Measurements from ENCODE around the gene LRRTM4.
"Not testable (repeated sequence)": the region's sequence is repeated elsewhere in the genome, so short reads cannot be mapped to it uniquely, and the experiment has no call there.

LRRTM4 gene

DNA sequence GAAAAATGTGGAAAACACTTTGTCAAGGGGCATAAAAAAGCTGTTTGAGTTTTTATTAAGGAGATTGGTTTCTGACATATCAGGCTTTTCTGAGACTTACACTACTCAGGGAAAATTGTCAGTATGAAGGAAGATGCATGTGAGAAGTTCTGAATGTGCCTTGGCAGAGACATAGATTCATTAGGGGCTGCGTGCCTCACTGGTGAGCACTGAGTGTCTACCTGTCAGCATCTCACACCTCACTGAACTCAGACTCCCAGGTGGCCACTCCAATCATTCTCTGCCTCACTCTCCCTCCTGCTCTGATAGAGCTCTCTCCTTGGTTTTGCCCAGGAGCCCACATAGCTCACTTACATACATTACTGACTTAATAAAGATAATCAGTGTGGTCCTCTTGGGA is 372.6 kb downstream of the LRRTM4 start:
- in situ Hi-C loops (cut with MboI; ENCODE audit: low pct_unique_long_range_greater_than_20kb, low sequenced_read_pairs, unreplicated experiment), result no loop called here
- TF ChIP-seq, protein P1, sequence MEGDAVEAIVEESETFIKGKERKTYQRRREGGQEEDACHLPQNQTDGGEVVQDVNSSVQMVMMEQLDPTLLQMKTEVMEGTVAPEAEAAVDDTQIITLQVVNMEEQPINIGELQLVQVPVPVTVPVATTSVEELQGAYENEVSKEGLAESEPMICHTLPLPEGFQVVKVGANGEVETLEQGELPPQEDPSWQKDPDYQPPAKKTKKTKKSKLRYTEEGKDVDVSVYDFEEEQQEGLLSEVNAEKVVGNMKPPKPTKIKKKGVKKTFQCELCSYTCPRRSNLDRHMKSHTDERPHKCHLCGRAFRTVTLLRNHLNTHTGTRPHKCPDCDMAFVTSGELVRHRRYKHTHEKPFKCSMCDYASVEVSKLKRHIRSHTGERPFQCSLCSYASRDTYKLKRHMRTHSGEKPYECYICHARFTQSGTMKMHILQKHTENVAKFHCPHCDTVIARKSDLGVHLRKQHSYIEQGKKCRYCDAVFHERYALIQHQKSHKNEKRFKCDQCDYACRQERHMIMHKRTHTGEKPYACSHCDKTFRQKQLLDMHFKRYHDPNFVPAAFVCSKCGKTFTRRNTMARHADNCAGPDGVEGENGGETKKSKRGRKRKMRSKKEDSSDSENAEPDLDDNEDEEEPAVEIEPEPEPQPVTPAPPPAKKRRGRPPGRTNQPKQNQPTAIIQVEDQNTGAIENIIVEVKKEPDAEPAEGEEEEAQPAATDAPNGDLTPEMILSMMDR (IDR thresholded peaks at IDR 0.05; ENCODE audit: extremely low read depth, insufficient read depth, missing control alignments), result no peak
- no peak for DNase-seq (ENCODE audit: low spot score)

DNA sequence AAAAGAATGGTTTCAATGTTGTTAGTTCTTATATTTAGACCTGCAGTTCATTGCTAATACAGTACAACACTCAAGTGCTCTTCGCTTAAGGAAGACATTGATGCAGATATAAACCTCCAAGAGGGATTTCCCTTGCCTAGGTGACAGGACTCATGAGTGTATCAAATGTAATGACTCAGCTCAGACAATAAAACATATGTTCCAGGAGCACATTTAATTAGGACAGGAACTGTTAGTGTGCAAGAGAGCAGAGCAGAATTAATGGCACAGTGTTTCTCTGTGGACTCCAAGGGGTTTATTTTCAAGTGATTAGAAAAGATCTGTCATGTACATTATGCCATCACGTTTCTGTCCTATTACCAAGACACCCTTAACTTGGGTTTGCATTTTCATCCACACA is 375.0 kb downstream of the LRRTM4 start:
- in situ Hi-C loops (cut with MboI; ENCODE audit: low pct_unique_long_range_greater_than_20kb, low sequenced_read_pairs, unreplicated experiment), result no loop called here
- TF ChIP-seq, protein P1 (IDR thresholded peaks at IDR 0.05; ENCODE audit: extremely low read depth, insufficient read depth, missing control alignments), result no peak
- DNase-seq (ENCODE audit: low spot score), result no peak

DNA sequence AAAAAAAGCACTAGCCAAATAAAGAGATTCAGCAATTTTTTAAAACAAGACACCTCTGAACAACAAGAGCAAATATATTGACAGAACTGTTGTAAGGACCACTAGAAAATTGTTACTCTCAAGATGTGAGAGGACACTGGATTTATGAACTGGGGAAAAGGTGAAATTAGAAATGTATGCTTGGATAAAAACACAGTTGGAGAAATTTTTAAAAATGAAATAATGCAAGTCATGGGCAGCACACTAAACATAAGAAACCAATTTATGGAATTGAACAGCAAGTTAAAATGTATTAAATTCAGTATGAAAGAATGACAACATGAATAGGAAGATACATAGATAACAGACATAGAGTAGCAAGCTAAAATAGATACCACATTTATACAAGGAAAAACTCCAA is 377.4 kb downstream of the LRRTM4 start:
- in situ Hi-C loops (cut with MboI; ENCODE audit: low pct_unique_long_range_greater_than_20kb, low sequenced_read_pairs, unreplicated experiment), result no loop called here
- TF ChIP-seq, protein P1 (IDR thresholded peaks at IDR 0.05; ENCODE audit: extremely low read depth, insufficient read depth, missing control alignments), result no peak
- DNase-seq (ENCODE audit: low spot score), result no peak

DNA sequence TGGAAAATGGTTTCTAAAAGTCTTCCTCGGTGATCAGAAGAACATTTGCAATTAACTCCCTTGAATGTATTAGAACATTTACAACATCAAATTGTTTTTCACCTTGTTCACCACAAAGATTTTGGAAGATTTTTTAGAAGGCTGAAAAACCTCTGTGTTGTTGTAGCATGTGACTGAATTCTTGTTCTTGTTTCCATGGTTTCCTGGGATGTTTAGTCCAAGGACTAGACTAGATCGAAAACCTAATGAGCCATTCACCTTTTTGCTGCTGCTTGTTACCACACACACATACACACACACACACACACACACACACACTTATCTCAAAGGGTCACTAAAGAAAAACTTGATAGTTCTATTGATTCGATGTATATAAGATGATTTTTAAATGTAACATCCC is 380.0 kb downstream of the LRRTM4 start:
- in situ Hi-C loops (cut with MboI; ENCODE audit: low pct_unique_long_range_greater_than_20kb, low sequenced_read_pairs, unreplicated experiment), result no loop called here
- DNase-seq (ENCODE audit: low spot score), result no peak
- TF ChIP-seq, protein P1 (IDR thresholded peaks at IDR 0.05; ENCODE audit: extremely low read depth, insufficient read depth, missing control alignments), result no peak

DNA sequence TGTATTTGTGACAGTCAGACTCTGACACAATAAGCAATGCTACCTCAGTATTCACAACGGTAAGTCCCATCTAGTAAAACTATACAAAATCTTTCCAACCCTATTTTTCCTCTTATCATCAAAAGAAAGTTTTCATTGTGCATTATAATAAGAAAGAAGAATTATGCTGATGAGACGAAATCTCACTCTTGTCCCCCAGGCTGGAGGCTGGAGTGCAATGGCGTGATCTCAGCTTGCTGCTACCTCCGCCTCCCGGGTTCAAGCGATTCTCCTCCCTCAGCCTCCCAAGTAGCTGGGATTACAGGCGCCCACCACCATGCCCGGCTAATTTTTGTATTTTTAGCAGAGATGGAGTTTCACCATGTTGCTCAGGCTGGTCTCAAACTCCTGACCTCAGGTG is 393.7 kb downstream of the LRRTM4 start:
- DNase-seq (ENCODE audit: low spot score); in situ Hi-C loops (cut with MboI; ENCODE audit: low pct_unique_long_range_greater_than_20kb, low sequenced_read_pairs, unreplicated experiment): not testable (repeated sequence)

DNA sequence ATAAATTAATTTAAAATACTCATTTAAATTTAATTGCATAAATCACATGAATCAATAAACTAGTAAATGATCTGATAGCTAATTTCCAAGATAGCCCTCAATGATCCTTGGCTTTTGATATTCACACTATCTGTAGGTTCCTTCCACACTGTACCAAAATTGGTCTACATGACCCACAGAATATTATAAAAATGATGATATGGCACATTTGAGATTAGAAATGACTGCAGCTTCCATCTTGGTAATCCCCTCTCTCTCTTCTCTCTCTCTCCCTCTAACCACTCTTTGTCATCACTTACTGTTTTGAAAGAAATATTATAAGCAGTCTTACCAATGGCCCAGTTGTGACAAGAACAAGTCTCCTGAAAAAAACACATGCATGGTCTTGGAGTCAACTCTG is 394.8 kb downstream of the LRRTM4 start:
- DNase-seq (ENCODE audit: low spot score), result no peak
- in situ Hi-C loops (cut with MboI; ENCODE audit: low pct_unique_long_range_greater_than_20kb, low sequenced_read_pairs, unreplicated experiment), result no loop called here
- TF ChIP-seq, protein P1 (IDR thresholded peaks at IDR 0.05; ENCODE audit: extremely low read depth, insufficient read depth, missing control alignments), result no peak

DNA sequence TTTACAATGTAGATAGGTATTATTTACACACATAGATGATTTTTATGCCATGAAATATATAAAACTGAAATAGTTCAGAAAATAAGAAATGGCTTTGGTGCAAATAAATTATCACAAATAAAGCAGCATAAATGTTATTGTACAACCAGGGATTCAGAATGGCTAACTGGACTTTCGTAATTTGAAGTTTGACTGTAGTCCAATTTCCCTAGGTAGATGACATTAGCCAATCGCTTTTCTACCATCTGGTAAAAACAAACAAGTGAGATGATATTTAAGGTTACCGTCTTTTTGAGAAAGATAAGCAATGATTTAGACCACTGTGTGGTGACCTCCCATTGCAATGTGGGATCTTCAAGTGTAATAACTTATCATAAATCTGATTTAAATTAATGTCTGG is 400.7 kb downstream of the LRRTM4 start:
- in situ Hi-C loops (cut with MboI; ENCODE audit: low pct_unique_long_range_greater_than_20kb, low sequenced_read_pairs, unreplicated experiment), result no loop called here
- DNase-seq (ENCODE audit: low spot score), result no peak
- TF ChIP-seq, protein P1 (IDR thresholded peaks at IDR 0.05; ENCODE audit: extremely low read depth, insufficient read depth, missing control alignments), result no peak
